Measurements from ENCODE around the gene UBE3C.
"Not testable (repeated sequence)": the region's sequence is repeated elsewhere in the genome, so short reads cannot be mapped to it uniquely, and the experiment has no call there.

The UBE3C gene

DNA sequence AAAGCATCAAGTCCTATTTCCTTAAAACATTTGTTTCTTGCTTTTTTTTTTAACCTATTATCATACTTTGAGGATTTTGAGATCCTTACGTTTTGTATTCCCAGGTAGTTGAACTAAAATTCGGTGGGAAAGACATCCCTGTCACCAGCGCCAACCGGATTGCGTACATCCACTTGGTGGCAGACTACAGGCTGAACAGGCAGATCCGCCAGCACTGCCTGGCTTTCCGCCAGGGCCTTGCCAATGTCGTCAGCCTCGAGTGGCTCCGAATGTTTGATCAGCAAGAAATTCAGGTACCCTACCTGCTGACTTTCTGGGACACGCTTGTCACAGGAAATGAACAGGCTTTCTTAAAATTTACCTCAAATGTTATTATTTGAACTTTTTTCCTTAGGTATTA, 115.1 kb downstream of the UBE3C start:
- in situ Hi-C loops (cut with HindIII; ENCODE audit: low sequenced_read_pairs) = no loop called here
- no peak for DNase-seq (ENCODE audit: low read depth, low spot score)
- no peak overlapping the region for H3K4me3 ChIP-seq (ENCODE audit: low read depth, low read length)
- no peak for TF ChIP-seq CTCF (IDR thresholded peaks at IDR 0.05; ENCODE audit: low read depth, low read length)

DNA sequence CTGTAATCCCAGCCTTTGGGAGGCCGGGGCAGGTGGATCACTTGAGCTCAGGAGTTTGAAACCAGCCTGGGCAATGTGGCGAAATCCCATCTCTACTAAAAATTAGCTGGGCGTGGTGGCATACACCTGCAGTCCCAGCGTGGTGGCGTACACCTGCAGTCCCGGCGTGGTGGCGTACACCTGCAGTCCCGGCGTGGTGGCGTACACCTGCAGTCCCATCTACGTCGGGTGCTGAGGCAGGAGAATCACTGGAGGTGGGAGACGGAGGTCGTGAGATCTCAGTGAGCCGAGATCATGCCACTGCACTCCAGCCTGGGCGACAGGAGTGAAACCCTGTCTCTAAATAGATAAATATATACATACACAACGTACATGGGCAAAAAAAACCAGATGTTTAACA, 116.1 kb downstream of the UBE3C start:
- DNase-seq (ENCODE audit: low read depth, low spot score); in situ Hi-C loops (cut with HindIII; ENCODE audit: low sequenced_read_pairs): not testable (repeated sequence)

GRCh38 chr7:157255201-157255606, 116.5 kb downstream of the UBE3C start:
- in situ Hi-C loops (cut with HindIII; ENCODE audit: low sequenced_read_pairs) = no loop called here
- no peak overlapping the region for H3K4me3 ChIP-seq (ENCODE audit: low read depth, low read length)
- TF ChIP-seq CTCF (IDR thresholded peaks at IDR 0.05; ENCODE audit: low read depth, low read length) = no peak
- no peak for DNase-seq (ENCODE audit: low read depth, low spot score)

More for the DNA sequence above, 116.1 kb downstream of the UBE3C start:
- not testable (repeated sequence) for H3K4me3 ChIP-seq (ENCODE audit: low read depth, low read length)

DNA sequence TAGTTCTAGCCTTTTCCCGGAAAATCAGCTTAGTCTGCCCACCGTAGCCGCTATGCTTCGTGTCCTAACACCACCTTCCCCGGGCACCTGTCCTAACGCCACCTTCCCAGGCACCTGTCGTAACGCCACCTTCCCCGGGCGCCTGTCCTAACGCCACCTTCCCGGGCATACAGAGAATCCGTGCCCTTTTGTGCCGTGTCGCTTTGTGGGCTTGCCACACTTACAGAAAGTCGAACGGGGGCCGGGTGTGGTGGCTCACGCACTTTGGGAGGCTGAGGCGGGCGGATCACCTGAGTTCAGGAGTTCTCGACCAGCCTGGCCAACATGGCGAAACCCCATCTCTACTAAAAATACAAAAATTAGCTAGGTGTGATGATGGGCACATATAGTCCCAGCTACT, 124.4 kb downstream of the UBE3C start:
- H3K4me3 ChIP-seq (ENCODE audit: low read depth, low read length) = no peak overlapping the region

DNA sequence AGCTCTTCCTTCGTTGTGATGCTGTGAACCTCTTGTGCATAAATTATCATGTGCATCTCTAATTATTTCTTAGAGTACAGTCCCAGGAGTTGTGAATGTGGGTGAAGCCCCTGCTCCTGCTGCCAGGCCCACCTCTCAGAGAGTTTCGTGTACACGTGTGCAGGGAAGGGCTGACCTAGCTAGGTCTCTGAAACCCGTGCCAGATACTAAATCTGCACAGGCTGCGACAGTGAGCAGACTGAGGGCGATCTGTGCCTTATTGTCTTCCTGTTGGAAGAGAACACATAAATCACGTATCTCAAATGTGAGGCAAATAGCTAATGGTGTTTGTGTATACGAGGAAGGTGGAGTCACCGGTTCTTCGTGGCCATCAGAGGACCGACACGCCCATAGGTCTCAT, 126.3 kb downstream of the UBE3C start:
- in situ Hi-C loops (cut with HindIII; ENCODE audit: low sequenced_read_pairs) = no loop called here
- H3K4me3 ChIP-seq (ENCODE audit: low read depth, low read length) = no peak overlapping the region
- no peak for TF ChIP-seq CTCF (IDR thresholded peaks at IDR 0.05; ENCODE audit: low read depth, low read length)
- no peak for DNase-seq (ENCODE audit: low read depth, low spot score)

More for the DNA sequence above, 124.4 kb downstream of the UBE3C start:
- no peak for DNase-seq (ENCODE audit: low read depth, low spot score)
- in situ Hi-C loops (cut with HindIII; ENCODE audit: low sequenced_read_pairs) = no loop called here
- no peak for TF ChIP-seq CTCF (IDR thresholded peaks at IDR 0.05; ENCODE audit: low read depth, low read length)

DNA sequence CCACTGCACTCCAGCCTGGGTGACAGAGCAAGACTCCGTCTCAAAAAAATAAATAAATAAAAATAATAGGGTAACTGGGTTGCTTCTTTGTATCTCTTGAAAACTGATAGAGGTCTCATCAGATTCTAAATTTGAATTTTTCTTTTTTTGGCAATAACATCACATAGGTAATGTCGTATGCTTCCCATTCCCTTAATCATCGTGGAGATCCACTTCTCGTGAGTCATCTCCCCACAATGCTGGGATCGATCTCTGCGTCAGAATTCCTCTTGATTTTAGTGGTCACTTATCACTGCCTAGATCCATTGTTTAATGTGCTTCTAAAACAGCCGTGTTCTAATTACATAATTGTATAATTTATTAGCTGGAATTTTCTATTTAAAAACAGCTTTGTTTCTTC, 127.5 kb downstream of the UBE3C start:
- in situ Hi-C loops (cut with HindIII; ENCODE audit: low sequenced_read_pairs) = no loop called here
- no peak overlapping the region for H3K4me3 ChIP-seq (ENCODE audit: low read depth, low read length)
- peak; percentile 7 for DNase-seq (ENCODE audit: low read depth, low spot score)
- no peak for TF ChIP-seq CTCF (IDR thresholded peaks at IDR 0.05; ENCODE audit: low read depth, low read length)

GRCh38 chr7:157267516-157267915, 128.8 kb downstream of the UBE3C start:
- TF ChIP-seq CTCF (IDR thresholded peaks at IDR 0.05; ENCODE audit: low read depth, low read length) = no peak
- H3K4me3 ChIP-seq (ENCODE audit: low read depth, low read length) = no peak overlapping the region
- in situ Hi-C loops (cut with HindIII; ENCODE audit: low sequenced_read_pairs) = no loop called here
- DNase-seq (ENCODE audit: low read depth, low spot score) = no peak

Data from astrocyte of the spinal cord (primary cell).